ENCODE measurements around the gene IGLON5.

Gene IGLON5

DNA sequence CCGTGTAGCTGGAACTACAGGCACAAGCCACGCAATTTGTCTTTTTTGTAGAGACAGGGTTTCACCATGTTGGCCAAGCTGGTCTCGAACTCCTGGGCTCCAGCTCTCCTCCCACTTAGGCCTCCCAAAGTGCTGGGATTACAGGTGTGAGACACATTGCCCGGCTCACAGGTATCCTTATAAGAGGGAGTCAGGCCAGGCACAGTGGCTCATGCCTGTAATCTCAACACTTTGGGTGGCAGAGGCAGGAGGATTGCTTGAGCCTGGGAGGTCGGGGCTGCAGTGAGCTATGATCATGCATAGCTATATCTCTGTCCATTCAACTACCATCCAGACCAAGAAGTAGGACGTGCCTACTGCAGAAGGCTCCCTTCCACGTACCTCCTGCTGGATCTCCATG is 10.2 kb upstream of the IGLON5 start:
- no peaks in the 10 kb centered on the region for H3K9me3 ChIP-seq (ENCODE audit: insufficient read depth, low read length)
- no peaks in the 10 kb centered on the region for H3K36me3 ChIP-seq (replicated peaks; ENCODE audit: low read depth, low read length)
- no peak overlapping the region for H3K27ac ChIP-seq (ENCODE audit: low read length)
- no peak overlapping the region for H3K9ac ChIP-seq (ENCODE audit: low read length)
- no peak for TF ChIP-seq EZH2phosphoT487 (IDR thresholded peaks at IDR 0.05; ENCODE audit: low read depth)
- TF ChIP-seq, protein P1, sequence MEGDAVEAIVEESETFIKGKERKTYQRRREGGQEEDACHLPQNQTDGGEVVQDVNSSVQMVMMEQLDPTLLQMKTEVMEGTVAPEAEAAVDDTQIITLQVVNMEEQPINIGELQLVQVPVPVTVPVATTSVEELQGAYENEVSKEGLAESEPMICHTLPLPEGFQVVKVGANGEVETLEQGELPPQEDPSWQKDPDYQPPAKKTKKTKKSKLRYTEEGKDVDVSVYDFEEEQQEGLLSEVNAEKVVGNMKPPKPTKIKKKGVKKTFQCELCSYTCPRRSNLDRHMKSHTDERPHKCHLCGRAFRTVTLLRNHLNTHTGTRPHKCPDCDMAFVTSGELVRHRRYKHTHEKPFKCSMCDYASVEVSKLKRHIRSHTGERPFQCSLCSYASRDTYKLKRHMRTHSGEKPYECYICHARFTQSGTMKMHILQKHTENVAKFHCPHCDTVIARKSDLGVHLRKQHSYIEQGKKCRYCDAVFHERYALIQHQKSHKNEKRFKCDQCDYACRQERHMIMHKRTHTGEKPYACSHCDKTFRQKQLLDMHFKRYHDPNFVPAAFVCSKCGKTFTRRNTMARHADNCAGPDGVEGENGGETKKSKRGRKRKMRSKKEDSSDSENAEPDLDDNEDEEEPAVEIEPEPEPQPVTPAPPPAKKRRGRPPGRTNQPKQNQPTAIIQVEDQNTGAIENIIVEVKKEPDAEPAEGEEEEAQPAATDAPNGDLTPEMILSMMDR (IDR thresholded peaks at IDR 0.05; ENCODE audit: low read depth, low read length), result no peak
- H3K4me3 ChIP-seq (ENCODE audit: low read length), result no peak overlapping the region
- peaks cover 49% of the 10 kb centered on the region for H3K27me3 ChIP-seq (ENCODE audit: low read depth, low read length)
- no peaks in the 10 kb centered on the region for H4K20me1 ChIP-seq (ENCODE audit: insufficient read depth, low read length)
- no peak overlapping the region for H3K4me2 ChIP-seq (ENCODE audit: low read length)
- H3K4me1 ChIP-seq (ENCODE audit: low read length), result no peaks in the 10 kb centered on the region
- no peaks in the 10 kb centered on the region for H3K79me2 ChIP-seq (ENCODE audit: low read length)
- no peak overlapping the region for H2AFZ ChIP-seq (ENCODE audit: low read depth, low read length)

GRCh38 chr19:51305479-51305878 is 6.0 kb upstream of the IGLON5 start:
- H3K36me3 ChIP-seq (replicated peaks; ENCODE audit: low read depth, low read length), result no peaks in the 10 kb centered on the region
- TF ChIP-seq EZH2phosphoT487 (IDR thresholded peaks at IDR 0.05; ENCODE audit: low read depth), result no peak
- TF ChIP-seq, protein P1 (IDR thresholded peaks at IDR 0.05; ENCODE audit: low read depth, low read length), result no peak
- H4K20me1 ChIP-seq (ENCODE audit: insufficient read depth, low read length), result no peaks in the 10 kb centered on the region
- no peak overlapping the region for H3K27ac ChIP-seq (ENCODE audit: low read length)
- H3K4me1 ChIP-seq (ENCODE audit: low read length), result no peaks in the 10 kb centered on the region
- H3K4me3 ChIP-seq (ENCODE audit: low read length), result no peak overlapping the region
- H3K9me3 ChIP-seq (ENCODE audit: insufficient read depth, low read length), result no peaks in the 10 kb centered on the region
- H3K4me2 ChIP-seq (ENCODE audit: low read length), result no peak overlapping the region
- no peak overlapping the region for H2AFZ ChIP-seq (ENCODE audit: low read depth, low read length)
- no peak overlapping the region for H3K9ac ChIP-seq (ENCODE audit: low read length)
- H3K79me2 ChIP-seq (ENCODE audit: low read length), result no peaks in the 10 kb centered on the region
- H3K27me3 ChIP-seq (ENCODE audit: low read depth, low read length), result peaks cover 74% of the 10 kb centered on the region

DNA sequence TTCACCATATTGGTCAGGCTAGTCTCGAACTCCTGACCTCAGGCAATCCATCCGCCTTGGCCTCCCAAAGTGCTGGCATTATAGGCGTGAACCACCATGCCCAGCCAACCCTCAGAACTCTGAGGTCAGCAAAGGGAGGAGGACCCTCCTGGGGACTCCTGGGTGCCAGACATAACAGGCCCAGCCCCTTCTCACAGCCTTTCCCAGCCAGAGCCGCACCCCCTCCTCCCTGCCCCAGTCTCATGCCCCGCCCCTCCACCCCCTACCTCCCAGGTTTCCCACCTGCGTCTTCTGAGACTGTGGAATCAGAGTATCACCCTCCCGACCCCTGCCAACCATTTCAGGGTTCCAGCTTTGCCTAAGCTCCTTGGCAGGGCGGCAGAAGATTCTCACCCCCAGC is 5.2 kb downstream of the IGLON5 start:
- no peak overlapping the region for H3K4me2 ChIP-seq (ENCODE audit: low read length)
- no peak overlapping the region for H2AFZ ChIP-seq (ENCODE audit: low read depth, low read length)
- no peaks in the 10 kb centered on the region for H3K79me2 ChIP-seq (ENCODE audit: low read length)
- no peaks in the 10 kb centered on the region for H4K20me1 ChIP-seq (ENCODE audit: insufficient read depth, low read length)
- no peak overlapping the region for H3K27ac ChIP-seq (ENCODE audit: low read length)
- H3K4me3 ChIP-seq (ENCODE audit: low read length), result no peak overlapping the region
- no peaks in the 10 kb centered on the region for H3K36me3 ChIP-seq (replicated peaks; ENCODE audit: low read depth, low read length)
- H3K9ac ChIP-seq (ENCODE audit: low read length), result no peak overlapping the region
- no peaks in the 10 kb centered on the region for H3K9me3 ChIP-seq (ENCODE audit: insufficient read depth, low read length)
- H3K27me3 ChIP-seq (ENCODE audit: low read depth, low read length), result peaks cover 11% of the 10 kb centered on the region; the same call in 1 of the 2 replicates
- TF ChIP-seq EZH2phosphoT487 (IDR thresholded peaks at IDR 0.05; ENCODE audit: low read depth), result no peak
- TF ChIP-seq, protein P1 (IDR thresholded peaks at IDR 0.05; ENCODE audit: low read depth, low read length), result no peak
- H3K4me1 ChIP-seq (ENCODE audit: low read length), result no peaks in the 10 kb centered on the region

GRCh38 chr19:51317376-51317775 is 5.9 kb downstream of the IGLON5 start:
- Histone ChIP-seq H3K36me3 (replicated peaks; ENCODE audit: low read depth, low read length) (no peaks in the 10 kb centered on the region), H3K27me3 (ENCODE audit: low read depth, low read length) (peaks cover 11% of the 10 kb centered on the region; the same call in 1 of the 2 replicates), H3K4me3 (ENCODE audit: low read length) (no peak overlapping the region), H3K4me1 (ENCODE audit: low read length) (no peaks in the 10 kb centered on the region), H3K9me3 (ENCODE audit: insufficient read depth, low read length) (no peaks in the 10 kb centered on the region), H2AFZ (ENCODE audit: low read depth, low read length) (no peak overlapping the region), H4K20me1 (ENCODE audit: insufficient read depth, low read length) (no peaks in the 10 kb centered on the region), H3K27ac (ENCODE audit: low read length) (no peak overlapping the region), H3K4me2 (ENCODE audit: low read length) (no peak overlapping the region), H3K79me2 (ENCODE audit: low read length) (no peaks in the 10 kb centered on the region), H3K9ac (ENCODE audit: low read length) (no peak overlapping the region)
- no peak for TF ChIP-seq EZH2phosphoT487 (IDR thresholded peaks at IDR 0.05; ENCODE audit: low read depth)
- TF ChIP-seq, protein P1 (IDR thresholded peaks at IDR 0.05; ENCODE audit: low read depth, low read length), result no peak
